Stimulated activated CD8-positive, alpha-beta memory T cell treated with anti-CD3 and anti-CD28 coated beads, Interleukin-15, amount 100 ng/mL, for 48 hours (primary cell): ENCODE data around the gene NKIRAS2.
"Not testable (repeated sequence)": the region's sequence is repeated elsewhere in the genome, so short reads cannot be mapped to it uniquely, and the experiment has no call there.

ENCODE experiments used
- DNase-seq, 2 donors: peaks; one replicate each; pipeline ENCODE4 v3.0.0-alpha.2; 2020; ENCODE audit warnings: low read depth in 2 of 2

NKIRAS2 gene

DNA sequence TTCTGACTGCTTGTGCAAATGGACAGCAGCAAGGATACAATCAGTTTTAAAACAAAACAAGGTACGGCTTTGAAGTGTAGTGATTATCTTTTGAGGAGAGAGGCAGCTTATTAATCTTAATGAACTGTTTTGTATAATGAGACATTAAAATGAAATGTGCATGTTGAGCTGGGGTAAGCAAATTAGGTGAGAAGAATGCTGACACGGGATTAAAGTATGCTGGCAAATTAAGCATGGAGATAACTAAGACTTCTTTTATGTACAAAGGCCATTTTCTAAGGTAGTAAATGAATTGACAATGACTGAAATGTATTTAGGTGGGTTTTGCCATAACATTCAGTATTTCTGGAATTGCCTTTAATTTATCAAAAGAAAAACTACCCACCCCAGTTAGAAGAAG, 21.4 kb upstream of the NKIRAS2 start:
- no peak for DNase-seq

DNA sequence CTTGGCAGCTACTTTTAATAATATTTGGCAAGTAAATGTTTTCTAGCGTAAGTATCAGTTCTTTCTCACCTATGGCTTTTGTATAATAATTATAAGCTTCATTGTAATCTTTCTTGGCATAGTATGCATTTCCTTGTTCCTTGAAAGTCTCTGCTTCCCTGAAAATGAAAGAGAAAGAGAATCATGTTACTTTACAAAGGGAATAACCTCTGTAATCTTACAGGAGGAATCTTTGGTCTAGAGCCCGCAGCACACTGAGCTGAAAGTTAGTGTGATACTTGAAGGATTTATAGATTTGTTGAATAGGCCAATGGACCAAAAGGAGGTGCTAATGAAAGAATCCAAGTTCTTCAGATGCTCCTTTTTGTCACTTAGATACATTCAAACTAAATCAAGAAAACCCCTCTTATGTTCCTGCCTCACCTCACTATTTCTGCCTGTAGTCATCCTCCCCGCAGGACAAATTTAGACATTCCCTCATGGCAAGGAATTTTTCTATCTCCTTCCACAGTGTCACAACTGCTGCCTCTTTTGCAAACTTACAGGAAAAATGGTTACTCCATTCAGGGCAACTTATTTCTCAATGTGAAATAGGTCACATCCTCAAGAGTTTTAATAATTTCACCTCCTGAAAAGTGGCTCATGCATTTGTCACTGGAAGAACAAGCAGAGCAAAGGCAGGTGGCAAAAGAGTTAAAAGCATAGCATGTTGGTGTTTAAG, 19.3 kb upstream of the NKIRAS2 start:
- DNase-seq = no peak

DNA sequence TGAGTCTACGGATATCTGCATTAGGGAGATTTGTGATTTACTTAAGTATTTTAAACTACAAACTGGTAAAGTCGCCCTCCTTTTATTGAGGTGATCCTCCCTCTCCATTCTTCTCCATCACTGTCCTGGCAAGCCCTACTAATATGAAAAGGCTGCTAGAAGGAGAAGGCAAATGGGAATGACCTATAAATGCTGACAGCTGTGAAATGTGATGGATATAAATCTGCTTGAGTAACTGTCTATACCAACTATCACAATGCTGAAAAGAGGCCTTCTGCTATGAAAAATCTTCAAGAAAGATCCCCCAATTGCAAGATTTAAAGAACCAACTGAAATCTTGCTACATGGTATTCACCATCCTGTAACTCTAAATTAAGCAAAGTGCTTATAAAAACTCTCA, 18.2 kb upstream of the NKIRAS2 start:
- no peak for DNase-seq

DNA sequence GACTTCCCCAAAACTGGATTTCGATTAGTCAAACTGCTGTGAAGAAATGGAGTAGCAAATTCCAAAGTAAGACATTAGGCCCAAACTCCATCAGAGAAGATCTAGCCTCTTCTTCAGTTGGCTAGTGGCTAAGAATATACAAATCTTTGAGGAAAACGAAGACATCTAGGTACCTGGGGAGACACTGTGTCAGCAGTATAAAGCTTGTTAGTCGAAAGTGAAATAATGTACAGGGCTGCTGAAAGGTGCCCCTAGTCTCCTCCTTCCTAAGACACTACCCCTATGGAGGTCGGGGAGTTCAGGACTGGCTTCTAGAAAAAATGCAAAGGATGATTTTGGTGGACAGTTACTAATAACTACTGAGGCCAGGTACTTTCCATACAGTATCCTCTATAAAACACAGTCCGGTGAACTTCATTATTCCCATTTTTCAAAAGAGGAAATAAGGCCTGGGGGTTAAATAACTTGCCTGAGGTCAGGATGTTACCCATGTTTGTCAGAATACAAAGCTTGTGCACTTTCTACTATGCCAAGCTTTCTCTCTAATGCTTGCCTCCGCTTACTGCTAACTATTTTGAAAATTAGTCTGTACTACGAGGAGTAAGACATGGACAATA, 17.6 kb upstream of the NKIRAS2 start:
- no peak for DNase-seq

DNA sequence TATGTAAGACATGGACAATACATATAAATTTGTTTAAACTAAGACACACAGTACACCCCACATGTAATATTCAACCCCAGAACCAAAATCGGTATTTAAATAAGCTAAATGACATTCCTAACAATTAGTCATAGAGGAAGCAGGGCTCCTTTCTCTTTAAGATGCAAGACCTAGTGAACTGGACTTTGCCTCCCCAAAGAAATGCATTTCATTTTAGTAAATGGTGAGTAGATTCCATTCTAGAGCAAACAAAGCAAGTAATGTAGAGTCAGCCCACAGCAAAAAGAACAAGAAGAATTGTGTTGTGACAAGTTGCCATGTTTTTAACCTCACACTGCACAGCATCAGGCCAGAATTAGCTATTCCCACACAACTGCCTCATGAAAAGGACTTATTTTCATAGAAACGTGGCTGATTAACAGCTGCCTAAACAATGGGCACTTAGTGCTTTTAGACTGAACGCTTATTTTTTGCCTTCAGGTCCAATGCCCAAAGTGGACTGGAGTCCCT, 17.0 kb upstream of the NKIRAS2 start:
- no peak for DNase-seq

DNA sequence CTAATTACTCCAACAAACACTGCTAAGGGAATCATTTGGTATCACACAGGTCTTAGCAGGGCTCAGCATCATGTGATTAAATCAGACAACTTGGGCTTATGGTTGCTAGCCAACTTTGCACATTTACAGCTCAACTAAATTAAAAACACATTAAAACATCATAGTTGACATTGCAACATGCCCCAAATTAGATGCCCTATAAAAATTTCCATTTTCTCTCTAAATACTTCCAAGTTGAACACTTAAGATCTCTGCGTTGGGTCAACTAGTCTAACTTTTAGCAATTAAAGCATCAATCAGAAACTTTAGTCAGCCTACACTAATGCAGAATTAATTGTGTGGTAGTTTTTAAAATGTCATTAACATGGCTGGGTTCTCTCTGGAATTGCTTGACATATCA, 14.7 kb upstream of the NKIRAS2 start:
- no peak for DNase-seq

DNA sequence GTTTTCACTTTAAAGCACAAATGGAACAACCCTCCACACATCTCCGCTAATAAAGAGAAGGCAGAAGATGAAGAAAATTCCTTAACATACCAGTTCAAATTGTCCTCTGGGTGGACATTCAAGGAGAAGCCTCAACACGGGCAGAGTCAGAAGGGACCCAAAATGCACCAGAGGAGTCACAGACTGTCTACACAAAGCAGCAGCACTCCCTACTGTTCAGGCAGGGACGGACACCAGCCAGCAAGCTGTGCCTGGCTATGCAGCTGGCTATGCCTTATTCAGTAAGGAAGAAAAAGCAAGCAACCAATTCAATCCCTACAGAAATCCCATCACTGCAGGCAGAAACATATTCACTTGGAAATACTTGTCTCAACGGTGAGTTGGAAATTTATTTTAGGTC, 10.7 kb upstream of the NKIRAS2 start:
- no peak for DNase-seq

DNA sequence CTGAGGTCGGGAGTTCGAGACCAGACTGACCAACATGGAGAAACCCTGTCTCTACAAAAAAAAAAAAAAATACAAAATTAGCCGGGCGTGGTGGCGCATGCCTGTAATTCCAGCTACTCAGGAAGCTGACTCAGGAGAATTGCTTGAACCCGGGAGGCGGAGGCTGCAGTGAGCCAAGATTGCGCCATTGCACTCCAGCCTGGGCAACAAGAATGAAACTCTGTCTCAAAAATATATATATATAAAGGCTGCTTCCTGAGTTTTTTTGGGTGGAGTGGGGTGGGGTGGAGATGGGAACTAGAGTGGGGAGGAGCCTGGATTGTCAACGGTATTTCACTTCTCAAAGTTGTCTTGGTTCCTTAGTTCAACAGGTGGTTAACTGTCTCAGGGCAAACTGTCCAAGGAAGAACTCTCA, 9.6 kb upstream of the NKIRAS2 start:
- not testable (repeated sequence) for DNase-seq

DNA sequence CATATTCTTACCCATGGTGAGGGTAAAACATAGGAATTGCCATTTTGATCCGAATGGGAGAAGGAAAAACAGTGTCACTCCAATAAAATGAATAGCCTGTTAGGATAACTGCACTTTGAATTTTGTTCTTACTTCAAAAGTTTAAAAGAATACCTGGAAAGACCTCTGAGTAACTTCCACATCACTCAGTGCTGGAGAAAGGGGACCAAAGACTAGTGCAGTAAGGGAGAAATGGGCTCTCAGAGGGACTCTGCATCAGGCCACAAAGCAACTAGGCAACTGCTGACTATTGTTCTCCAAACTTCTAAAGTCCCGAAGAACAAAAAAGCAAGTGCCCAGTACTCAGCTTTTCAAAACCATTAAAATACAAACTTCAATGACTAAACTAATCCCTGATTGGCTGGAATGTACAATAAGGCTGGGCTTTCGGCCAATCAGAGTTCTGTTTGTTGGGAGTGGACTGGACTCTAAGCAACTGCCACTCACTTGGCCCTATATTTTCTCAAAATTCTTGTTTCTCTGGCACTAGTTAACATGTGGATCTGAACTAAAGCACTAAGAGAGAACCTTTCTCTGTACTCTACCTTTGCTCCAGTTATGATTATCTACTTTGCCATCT, 8.9 kb upstream of the NKIRAS2 start:
- DNase-seq = no peak

DNA sequence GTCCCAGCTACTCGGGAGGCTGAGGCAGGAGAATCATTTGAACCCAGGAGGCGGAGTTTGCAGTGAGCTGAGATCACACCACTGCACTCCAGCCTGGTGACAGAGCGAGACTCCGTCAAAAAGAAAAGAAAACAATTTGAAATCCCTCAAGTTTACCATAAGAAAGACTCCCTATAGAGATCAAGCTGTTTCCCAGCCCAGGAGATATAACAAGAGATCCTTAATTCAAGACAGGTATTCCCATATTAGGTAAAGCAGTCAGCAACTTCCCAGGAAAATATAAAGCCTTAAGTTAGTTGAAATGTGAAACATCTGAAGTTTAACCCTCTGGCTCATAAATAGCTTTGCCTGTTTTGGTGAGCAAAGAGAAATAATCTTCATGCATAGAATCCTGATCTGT, 7.5 kb upstream of the NKIRAS2 start:
- DNase-seq = not testable (repeated sequence)

DNA sequence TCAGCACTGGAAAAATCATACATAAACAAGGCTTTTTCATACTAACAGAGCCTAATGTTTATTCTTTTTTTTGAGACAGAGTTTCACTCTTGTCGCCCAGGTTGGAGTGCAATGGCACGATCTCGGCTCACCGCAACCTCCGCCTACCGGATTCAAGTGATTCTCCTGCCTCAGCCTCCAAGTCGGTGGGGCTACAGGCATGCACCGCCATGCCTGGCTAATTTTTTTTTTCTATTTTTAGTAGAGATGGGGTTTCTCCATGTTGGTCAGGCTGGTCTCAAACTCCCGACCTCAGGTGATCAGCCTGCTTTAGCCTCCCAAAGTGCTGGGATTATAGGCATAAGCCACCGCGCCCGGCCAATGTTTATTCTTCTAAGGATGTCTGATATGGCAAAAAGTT, 6.2 kb upstream of the NKIRAS2 start:
- DNase-seq = not testable (repeated sequence)

DNA sequence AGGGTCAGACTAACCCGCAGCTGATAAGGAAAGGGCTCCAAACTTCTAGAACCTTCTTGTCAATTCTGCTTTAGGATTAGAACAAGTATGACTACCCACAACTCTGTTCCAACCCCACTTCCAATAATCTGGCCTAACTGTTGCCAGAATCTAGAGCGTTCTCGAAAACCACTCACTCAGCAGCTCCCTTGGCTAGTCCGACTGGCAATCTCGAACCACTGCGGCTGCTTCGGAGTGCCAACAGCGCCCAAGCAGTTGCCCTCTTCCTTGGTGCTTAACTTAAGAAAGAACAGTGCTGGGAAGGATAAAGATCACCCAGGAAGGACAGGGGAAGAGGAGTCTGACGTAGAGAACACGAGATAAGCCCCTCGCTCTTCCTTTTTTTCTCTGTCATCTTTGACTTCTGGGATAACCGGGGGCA, 3.5 kb upstream of the NKIRAS2 start:
- DNase-seq = no peak

DNA sequence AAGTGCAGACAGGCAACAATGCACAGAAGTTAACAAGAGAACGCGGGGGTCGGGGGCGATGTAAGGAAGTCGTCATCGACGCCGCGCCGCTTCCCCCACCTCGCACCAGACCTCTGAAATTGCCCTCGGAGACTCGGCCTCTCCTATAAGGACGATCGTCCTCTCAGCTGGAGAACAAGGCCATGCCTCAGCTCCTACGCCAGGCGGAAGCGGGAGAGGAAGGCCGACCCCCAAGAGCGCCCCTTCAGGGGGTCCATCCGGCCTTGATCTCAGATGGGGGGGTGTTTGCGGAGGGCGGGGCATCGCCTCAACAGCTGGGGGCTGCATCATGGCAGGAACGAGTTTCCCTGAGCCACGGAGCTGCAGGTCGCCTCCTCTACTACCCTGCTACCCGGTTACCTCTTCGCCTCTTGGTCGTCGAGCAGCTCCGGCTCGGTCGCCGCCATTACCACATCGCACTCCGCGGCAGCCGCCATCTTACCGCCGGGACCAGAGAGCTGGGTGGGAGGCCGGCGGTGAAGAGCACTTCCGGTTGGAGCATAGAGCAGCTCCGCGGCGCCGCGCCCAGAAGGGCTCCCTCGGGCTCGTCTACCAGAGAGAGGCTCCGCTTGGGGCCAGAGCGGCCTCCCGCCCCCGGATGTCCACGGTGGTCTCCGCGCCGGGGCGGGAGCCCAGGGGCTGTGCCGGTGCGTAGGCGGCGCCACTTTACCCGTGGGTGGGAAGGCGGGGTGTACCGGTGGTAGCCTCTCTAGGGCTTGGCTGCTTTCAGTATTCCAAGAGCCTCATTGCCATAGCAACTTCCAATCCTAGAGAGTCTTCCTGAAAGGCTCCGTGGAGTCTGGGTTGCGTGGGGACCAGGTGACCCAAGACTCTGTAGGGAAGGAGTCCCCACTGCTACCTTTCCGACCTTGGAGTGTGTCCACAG, 2.7 kb upstream of the NKIRAS2 start, which contains the start of gene DNAJC7:
TSS of gene DNAJC7 (minus strand) at position 499 of the 925 bp plus-strand sequence. CDS start at position 476, 23 bp downstream.
- peak; percentile 89 to 90 for DNase-seq

DNA sequence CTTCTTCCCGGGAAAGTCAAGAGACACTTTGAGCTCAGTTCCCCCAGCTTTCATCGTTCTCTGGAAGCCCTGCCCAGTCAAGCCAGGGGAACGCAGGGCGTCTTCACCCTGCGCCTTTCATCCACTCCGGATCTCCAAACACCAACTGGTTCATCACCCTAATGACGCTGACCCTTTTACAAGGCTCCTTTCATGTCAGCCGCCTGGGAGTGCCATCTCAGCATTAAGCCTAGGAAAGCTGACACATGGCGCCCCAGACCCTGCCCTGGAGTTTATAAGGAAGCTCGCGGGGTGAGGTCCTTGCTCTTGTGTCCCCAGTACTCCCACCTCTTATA, 2.1 kb upstream of the NKIRAS2 start:
- no peak for DNase-seq

DNA sequence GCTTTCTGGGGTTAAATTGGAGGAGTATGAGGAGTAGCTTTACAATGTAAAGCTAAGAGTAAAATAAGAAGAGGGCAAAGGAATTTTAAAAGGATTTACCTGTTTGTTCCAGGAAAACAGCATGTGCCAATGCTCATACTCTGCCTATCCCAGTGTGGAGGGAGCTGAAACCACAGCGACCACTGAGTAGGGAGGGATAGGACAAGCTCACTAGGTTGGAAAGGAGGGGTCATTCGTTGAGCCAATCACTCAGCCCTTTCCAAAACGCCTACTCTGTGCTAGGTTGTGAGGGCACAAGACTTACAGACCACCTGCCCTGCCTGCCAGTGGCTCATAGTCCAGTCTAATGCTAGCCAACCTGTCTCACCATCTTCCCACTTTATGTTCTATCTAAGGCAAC, 1.6 kb upstream of the NKIRAS2 start:
- no peak for DNase-seq

DNA sequence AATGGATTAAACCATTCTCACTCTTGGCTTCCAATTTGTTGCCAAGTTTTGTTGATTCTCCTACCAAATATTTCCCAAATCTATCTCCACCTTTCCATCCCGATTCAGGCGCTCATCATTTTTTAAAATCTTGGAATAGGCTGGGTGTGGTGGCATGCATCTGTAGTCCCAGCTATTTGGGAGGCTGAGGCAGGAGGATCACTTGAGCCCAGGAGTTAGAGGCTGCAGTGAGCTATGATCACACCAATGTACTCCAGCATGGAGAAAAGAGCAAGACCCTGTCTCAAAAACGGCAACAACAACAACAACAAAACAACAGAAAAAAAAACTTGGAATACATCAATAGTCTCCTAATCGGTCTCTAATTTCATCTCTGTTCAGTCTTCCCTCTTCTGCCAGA, 902 bp upstream of the NKIRAS2 start:
- DNase-seq = no peak

DNA sequence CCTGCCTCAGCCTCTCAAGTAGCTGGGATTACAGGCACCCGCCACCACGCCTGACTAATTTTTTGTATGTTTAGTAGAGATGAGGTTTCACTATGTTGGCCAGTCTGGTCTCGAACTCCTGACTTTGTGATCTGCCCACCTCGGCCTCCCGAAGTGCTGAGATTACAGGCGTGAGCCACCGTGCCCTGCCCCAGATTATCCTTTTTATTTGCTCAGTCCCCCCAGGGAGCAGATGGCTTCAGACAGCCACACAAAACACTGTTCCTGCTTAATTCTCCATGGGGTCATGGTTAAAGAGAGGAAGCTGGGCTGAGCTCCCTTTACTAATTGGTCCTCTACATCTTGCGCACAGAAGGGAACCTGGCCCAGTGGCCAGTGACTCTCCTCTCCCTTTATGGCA, 955 bp downstream of the NKIRAS2 start:
- DNase-seq = not testable (repeated sequence)

DNA sequence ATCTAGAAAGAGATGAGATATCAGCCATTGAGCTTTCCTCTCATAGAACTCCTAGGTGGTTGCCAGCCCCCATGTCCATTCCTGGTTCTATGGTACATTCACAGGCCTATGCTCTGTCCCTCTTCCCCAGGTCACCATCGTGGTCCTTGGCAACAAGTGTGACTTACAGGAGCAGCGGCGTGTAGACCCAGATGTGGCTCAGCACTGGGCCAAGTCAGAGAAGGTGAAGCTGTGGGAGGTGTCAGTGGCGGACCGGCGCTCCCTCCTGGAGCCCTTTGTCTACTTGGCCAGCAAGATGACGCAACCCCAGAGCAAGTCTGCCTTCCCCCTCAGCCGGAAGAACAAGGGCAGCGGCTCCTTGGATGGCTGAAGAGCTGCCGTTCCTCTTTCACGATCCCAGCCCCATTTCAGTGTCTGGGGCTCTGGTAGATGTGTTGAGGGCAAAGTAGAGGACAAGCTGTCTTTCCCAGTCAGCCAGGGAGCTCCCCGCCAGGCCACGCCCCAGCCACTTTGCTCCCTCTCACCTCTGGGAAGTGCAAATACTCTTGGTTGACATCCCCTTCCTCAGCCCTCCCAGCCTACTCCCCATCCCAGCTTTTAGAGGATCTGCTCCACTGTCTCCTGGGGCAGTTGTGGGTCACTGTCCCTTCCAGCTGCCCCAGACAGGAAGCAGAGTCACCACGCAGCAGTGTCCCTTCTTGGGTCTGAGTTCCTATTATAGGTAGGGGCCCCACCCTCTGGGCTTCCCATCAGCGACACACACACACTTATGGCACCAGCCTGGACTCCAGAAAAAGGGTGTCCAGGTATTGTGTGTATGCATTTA, 3.8 kb downstream of the NKIRAS2 start:
- no peak for DNase-seq

DNA sequence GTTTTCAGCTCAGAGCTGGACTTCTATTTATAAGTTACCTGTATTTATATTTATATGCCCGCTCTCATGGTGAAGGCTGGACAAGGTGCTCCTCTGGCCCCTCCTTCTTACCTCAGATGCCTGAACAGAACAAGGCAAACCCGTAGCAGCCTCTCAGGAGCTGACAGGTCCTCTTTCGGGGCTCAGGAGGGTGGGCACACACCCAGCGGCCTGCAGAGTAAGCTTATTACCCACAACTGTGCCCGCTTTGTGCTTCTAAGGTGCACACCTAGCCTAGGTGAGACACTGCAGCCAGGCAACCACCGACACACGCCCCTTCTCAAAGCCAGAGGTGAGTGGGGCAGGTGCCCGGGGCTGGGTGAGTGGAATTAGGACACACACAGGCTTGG, 5.3 kb downstream of the NKIRAS2 start:
- DNase-seq = no peak

DNA sequence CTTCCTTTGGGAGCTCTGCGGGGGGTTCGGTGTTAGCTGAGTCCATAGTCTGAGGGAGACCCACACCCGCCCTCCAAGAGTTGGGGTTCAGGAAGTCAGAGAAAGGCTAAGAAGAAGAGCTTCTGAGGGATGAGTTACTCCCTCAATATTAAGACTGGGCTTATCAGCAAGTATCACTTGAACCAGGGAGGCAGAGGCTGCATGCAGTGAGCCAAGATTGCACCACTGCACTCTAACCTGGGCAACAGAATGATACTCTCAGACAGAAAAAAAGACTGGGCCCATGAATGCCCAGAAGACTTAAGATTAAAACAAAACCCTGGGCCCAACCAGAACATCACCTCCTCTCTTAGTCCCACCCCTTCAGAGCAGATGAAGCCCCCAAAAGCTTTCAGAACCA, 6.0 kb downstream of the NKIRAS2 start:
- no peak for DNase-seq
